Measurements from ENCODE around the gene TRPV3. TPM values are rescaled to one million over a fixed set of nuclear protein-coding genes. Genes with fewer than 3 reads are reported as not detected.

Gene TRPV3
- total RNA-seq (2021): 0.13 and 0.24 TPM in 2 replicates
- percentile 4 among the genes with signal in this experiment for Bru-seq, nascent RNA
- percentile 11 among the genes with signal in this experiment for BruChase-seq, experiment 1, labeled RNA remaining after a 2-hour chase
- percentile 12 among the genes with signal in this experiment for BruChase-seq, experiment 2, labeled RNA remaining after a 6-hour chase
- long read RNA-seq: 0 reads

GRCh38 chr17:3557768-3558583, at the start of gene TRPV3:
TRPV3 (minus strand) TSS chr17:3557812; CDS start chr17:3554850, 2,962 bp downstream.
- POLR2A ChIA-PET (ENCODE audit: low non-redundant PET): no interaction called here
- CTCF ChIA-PET: no interaction called here
- H3K36me3 ChIP-seq (ENCODE audit: insufficient read depth, low read length, poor library complexity, severe bottlenecking): no peaks in the 10 kb centered on the region
- no peak for DNase-seq (ENCODE audit: low spot score)
- H3K4me1 ChIP-seq (ENCODE audit: insufficient read depth, low read length, poor library complexity, severe bottlenecking): no peaks in the 10 kb centered on the region
- intact Hi-C loops (cut with micrococcal nuclease; ENCODE audit: unreplicated experiment): no loop called here
- no peak within 1 kb of the TSS for H3K4me3 ChIP-seq (ENCODE audit: low read depth, low read length, poor library complexity, severe bottlenecking)
- H3K27ac ChIP-seq (ENCODE audit: low read depth, low read length, poor library complexity, severe bottlenecking): no peak within 1 kb of the TSS
- H3K9me3 ChIP-seq (ENCODE audit: low read depth, low read length, poor library complexity, severe bottlenecking): no peaks in the 10 kb centered on the region
- BruUV-seq (replicated peaks): no TSS peak
- TF ChIP-seq CTCF (conservative IDR thresholded peaks at IDR 0.05; ENCODE audit: low read depth, low read length) (no peak), EZH2 (IDR thresholded peaks at IDR 0.05; ENCODE audit: borderline replicate concordance, low read depth, low read length, poor library complexity, severe bottlenecking) (no peak)
- H3K27me3 ChIP-seq (replicated peaks; ENCODE audit: insufficient read depth, low read depth, low read length, poor library complexity): no peaks in the 10 kb centered on the region

GRCh38 chr17:3603870-3604259, 46.3 kb upstream of the TRPV3 start:
- Histone ChIP-seq H3K4me3 (ENCODE audit: low read depth, low read length, poor library complexity, severe bottlenecking) (no peak overlapping the region), H3K4me1 (ENCODE audit: insufficient read depth, low read length, poor library complexity, severe bottlenecking) (no peaks in the 10 kb centered on the region), H3K27me3 (replicated peaks; ENCODE audit: insufficient read depth, low read depth, low read length, poor library complexity) (no peaks in the 10 kb centered on the region), H3K9me3 (ENCODE audit: low read depth, low read length, poor library complexity, severe bottlenecking) (no peaks in the 10 kb centered on the region), H3K36me3 (ENCODE audit: insufficient read depth, low read length, poor library complexity, severe bottlenecking) (no peaks in the 10 kb centered on the region), H3K27ac (ENCODE audit: low read depth, low read length, poor library complexity, severe bottlenecking) (no peak overlapping the region)
- CTCF ChIA-PET: no interaction called here
- no peak for DNase-seq (ENCODE audit: low spot score)
- intact Hi-C loops (cut with micrococcal nuclease; ENCODE audit: unreplicated experiment): no loop called here
- no TSS peak for BruUV-seq (replicated peaks)
- POLR2A ChIA-PET (ENCODE audit: low non-redundant PET): no interaction called here
- TF ChIP-seq CTCF (conservative IDR thresholded peaks at IDR 0.05; ENCODE audit: low read depth, low read length) (no peak), EZH2 (IDR thresholded peaks at IDR 0.05; ENCODE audit: borderline replicate concordance, low read depth, low read length, poor library complexity, severe bottlenecking) (no peak)

- TF ChIP-seq EZH2 (IDR thresholded peaks at IDR 0.05; ENCODE audit: borderline replicate concordance, low read depth, low read length, poor library complexity, severe bottlenecking): no peak
- TF ChIP-seq CTCF (conservative IDR thresholded peaks at IDR 0.05; ENCODE audit: low read depth, low read length): no peak
- CTCF ChIA-PET: interaction anchor here (0.8 kb wide), 1 partner anchor 10 kb away, joined by 6 read pairs; no protein-coding TSS in a partner anchor
- intact Hi-C loops (cut with micrococcal nuclease; ENCODE audit: unreplicated experiment): no loop called here
Observed at GRCh38 chr17:3603119-3603869, 45.7 kb upstream of the TRPV3 start.

More at GRCh38 chr17:3603119-3603869, 45.7 kb upstream of the TRPV3 start:
- DNase-seq (ENCODE audit: low spot score): no peak
- no TSS peak for BruUV-seq (replicated peaks)
- POLR2A ChIA-PET (ENCODE audit: low non-redundant PET): no interaction called here
- no peaks in the 10 kb centered on the region for H3K4me1 ChIP-seq (ENCODE audit: insufficient read depth, low read length, poor library complexity, severe bottlenecking)
- no peak overlapping the region for H3K27ac ChIP-seq (ENCODE audit: low read depth, low read length, poor library complexity, severe bottlenecking)
- H3K27me3 ChIP-seq (replicated peaks; ENCODE audit: insufficient read depth, low read depth, low read length, poor library complexity): no peaks in the 10 kb centered on the region
- H3K4me3 ChIP-seq (ENCODE audit: low read depth, low read length, poor library complexity, severe bottlenecking): no peak overlapping the region
- H3K36me3 ChIP-seq (ENCODE audit: insufficient read depth, low read length, poor library complexity, severe bottlenecking): no peaks in the 10 kb centered on the region
- no peaks in the 10 kb centered on the region for H3K9me3 ChIP-seq (ENCODE audit: low read depth, low read length, poor library complexity, severe bottlenecking)
